GM19351 (cell line): ENCODE results near the gene CEP68.
"Not testable (repeated sequence)": the region's sequence is repeated elsewhere in the genome, so short reads cannot be mapped to it uniquely, and the experiment has no call there.

Source experiments
- ATAC-seq: cut with Tn5 transposase; IDR thresholded peaks from one replicate; pipeline ENCODE4 v1.9.1; 2021; ENCODE audit warnings: mild to moderate bottlenecking, moderate library complexity; ENCODE audit not compliant: unreplicated experiment

CEP68 gene

DNA sequence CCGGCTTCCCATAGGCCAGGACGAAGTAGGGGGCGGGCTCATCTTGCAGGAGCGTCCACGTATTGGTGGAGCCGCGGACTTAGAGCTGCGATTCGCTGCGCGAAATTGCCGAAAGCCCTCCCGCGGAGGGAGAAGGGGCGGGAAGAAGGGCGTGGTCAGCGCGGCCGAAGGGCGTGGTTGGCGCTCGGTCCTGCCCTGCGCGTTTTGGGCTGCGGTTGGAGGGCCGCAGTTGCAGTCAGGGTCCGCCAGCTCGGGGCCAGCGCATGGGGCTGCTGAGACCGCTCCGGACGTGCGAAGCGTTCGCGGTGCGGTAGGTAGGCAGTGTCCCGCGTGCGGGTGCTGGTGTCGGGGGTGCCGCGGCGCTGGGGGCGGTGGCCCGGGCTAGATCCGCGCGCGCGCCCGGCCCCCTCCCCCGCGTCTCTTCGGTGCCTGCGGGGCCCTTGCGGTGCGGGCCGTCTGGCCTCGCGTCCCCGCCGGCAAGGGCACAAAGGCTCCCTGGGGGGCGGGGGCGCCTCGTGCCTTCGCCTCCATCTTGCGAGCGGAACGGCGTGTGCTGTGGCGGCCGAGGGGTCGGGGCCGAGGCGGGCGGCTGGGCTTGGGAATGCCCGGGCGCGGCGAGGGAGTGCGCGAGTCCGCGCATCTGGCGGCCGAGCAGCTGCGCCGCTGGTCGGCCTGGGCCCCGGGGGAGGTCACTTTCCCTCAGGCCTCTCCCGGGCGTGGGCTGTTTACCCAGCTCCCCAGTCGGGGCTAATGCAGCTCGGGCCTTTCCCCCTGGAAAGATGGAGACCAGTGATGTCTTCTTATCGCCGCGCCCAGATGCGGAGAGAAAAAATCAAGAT is at the start of gene CEP68:
TSS of gene CEP68 (plus strand) at position 202 of the 839 bp plus-strand sequence. CDS start 13,029 bp downstream, outside the sequence.
- peak; percentile 82 for ATAC-seq

DNA sequence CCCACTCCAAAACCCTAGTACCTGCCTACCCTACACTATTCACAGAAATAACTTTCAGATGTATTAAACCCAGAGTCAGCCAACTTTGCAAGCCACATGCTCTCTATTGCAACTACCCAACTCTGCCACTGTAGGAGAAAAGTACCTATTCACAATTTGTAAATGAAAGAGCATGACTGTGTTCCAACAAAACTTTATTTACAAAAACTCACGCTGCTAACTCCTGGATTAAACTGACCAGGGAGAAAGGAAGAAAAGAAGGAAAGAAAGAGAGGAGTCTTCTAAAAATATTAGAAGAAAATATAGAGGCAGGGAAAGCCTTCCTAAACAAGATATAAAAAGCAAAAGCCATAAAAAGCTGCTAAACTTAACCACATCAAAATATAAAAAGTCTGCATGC is 42.4 kb upstream of the CEP68 start:
- ATAC-seq, result no peak

DNA sequence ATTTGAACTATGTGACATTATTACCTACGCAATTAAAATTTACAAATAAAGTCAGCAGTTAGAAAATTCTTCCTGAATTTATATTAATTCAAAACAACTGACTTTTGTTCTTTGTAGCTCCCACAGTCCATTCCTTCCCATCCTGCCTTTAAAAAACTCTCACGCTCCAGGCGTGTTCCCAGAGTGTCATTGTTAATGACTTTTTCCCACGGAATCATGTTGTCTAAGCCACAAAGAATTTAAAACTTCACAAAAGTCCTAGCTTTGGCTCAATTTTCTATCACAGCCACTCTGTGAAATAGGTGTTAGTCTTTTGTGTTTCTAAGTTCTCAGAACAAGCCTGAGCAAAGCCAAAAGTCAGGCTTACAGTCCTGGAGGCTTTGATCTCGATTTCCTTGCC is 40.5 kb upstream of the CEP68 start:
- no peak for ATAC-seq

- ATAC-seq, result peak; percentile 65
These were observed 39.4 kb upstream of the CEP68 start for GRCh38 chr2:65016789-65017188.

- ATAC-seq, result no peak
These were observed 38.9 kb upstream of the CEP68 start for GRCh38 chr2:65017335-65017734.

DNA sequence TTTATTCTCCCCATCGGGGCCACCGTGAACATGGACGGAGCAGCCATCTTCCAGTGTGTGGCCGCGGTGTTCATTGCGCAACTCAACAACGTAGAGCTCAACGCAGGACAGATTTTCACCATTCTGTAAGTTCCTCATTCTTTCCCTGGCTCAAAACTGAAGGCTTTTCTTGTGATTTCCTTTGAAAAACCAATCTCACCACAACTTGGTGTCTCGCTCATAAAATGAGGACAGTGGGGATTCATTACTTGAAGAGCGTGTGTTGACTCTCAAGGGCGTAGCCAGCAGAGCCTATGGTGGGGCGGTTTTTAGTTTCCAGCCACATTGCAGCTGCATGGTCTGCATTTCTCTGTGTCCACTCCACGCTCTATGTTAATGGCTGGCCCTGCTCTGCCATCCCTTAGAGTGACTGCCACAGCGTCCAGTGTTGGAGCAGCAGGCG is 38.1 kb upstream of the CEP68 start:
- no peak for ATAC-seq

DNA sequence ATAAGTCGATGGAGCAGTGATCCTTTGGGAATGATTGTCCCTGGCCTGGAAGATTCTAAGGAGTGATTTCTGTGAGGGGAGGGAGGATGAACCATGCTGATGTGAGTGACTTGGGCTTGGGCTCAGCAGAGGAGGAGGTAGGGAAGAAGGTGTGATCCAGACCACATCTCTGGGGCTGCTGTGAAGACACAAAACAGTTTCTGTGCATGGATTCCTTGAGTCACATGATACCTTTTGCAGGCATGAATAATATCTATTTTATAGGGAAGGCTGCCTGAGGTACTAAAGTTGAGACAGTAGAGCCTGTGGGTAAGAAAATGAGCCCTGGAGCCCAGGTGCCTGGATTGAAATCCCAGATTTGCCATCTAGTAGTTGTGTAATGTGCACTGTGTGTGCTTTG is 37.2 kb upstream of the CEP68 start:
- ATAC-seq, result no peak

GRCh38 chr2:65019675-65020195 is 36.5 kb upstream of the CEP68 start:
- ATAC-seq, result no peak

DNA sequence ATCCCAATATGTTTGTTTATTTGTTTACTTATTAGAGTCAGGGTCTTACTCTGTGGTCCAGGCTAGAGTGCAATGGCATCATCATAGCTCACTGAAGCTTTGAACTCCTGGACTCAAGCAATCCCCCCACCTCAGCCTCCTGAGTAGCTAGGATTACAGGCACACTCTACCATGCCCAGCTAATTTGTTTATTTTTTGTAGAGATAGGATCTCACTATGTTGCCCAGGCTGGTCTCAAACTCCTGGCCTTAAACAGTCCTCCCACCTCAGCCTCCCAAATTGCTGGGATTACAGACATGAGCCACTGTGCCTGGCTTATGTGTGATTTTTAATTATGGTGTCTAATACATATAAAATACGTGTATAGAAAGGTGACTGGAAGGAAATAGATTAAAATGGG is 36.0 kb upstream of the CEP68 start:
- not testable (repeated sequence) for ATAC-seq

- ATAC-seq, result no peak
These were observed 35.2 kb upstream of the CEP68 start for GRCh38 chr2:65020943-65021528.

DNA sequence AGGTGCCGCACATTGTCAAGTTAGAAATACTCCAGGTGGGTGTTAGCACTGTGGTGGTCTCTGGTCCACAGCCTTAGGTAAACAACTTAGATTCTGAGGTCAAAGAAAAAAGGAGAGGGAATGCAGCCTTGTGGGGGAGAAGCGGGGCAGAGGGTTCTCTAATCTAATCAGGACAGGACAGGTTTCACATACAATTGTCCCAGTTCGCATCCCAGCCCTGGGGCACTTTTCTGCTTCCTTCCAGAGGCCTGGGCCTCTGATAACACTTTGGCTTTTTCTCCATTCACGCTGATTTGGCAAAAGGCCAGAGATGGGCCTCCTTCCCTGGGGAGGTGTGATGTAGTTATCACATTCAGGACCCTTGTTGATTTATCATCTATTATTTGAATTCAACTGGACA is 34.5 kb upstream of the CEP68 start:
- ATAC-seq, result no peak

DNA sequence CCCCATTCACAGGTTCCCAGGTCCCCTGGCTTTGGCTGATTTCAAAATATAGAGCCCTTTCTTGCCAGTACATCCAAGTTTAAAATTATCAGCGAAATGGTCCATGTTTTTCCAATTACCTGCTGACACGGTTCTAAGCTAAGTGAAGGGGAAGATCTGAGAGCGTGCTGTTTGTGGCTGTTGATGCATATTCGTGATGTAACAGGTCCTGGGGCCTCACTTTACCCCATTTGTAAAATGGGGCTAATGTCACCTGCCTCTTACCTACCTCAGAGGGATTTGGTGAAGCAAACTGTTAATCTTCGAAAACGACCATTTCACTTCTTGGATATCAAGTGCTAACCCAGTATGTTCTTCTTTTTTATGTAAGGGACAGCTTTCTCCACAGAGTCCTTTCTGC is 34.0 kb upstream of the CEP68 start:
- no peak for ATAC-seq

DNA sequence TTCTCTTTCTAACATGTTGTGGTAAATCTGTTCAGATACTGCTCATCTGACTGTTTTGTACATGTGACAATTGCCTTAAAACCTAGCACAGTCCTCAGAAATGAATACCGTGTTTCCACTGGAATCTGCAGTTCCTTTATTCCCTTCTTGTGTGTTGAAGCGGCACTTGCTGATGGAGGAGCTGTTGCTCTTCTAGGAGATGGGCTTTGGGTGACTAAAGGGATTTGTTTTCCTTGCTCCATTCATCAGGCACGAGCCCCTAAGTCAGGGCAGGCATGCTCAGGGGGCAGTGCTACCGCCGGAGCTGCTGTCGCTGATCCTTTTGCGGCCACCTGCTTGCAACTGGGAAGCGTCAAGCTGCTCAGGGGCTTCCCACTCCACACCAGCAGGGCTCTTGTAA is 32.5 kb upstream of the CEP68 start:
- no peak for ATAC-seq

GRCh38 chr2:65024149-65024829 is 31.9 kb upstream of the CEP68 start:
- ATAC-seq, result no peak

- ATAC-seq, result no peak
These were observed 30.6 kb upstream of the CEP68 start for GRCh38 chr2:65025453-65026123.

DNA sequence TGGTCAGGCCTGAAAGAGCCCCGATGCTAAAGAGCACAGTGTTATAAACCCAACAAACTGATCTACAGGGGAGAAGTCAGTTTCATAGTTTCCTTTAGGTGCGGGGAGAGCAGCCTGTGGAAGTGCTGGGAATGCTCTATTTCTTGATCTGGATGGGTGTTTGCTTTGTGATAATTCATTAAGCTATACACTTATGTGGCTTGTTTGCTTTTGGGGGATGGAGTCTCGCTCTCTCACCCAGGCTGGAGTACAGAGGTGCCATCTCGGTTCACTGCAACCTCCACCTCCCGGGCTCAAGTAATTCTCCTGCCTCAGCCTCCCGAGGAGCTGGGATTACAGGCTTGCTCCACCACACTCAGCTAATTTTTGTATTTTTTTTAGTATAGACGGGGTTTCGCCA is 30.1 kb upstream of the CEP68 start:
- no peak for ATAC-seq

DNA sequence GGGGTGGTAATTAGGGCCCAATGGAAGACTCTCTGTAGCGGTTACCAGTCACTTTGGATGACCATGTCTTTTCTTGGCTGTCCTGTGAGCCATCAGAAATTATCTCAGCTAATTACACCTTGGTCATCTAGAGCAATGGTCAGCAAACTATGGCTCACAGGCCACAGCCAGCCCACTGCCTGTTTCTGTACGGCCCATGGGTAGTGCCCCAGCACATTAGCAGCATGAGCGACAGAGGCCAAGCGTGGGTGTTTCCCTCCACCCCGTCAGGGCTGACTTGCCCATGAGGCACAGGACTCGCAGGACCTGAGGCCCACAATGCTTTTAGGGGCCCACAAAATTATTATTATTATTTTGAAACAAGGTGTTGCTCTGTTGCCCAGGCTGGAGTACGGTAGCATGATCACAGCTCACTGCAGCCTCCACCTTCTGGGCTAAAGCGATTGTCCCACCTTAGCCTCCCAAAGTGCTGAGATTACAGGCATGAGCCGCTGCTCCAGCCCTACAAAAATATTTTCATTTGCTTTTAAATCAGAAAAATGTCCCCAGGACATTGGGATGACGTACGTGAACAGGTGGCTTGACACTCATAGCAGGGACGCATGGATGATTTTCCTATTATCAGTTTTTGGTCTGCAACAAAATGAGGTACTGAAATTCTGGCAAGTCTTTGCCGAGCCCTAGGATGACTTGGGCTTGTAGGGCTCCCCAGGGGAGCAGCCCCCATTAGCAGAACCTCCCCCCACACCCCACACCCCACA is 29.3 kb upstream of the CEP68 start:
- peak; percentile 43 for ATAC-seq

GRCh38 chr2:65027616-65028244 is 28.5 kb upstream of the CEP68 start:
- no peak for ATAC-seq

DNA sequence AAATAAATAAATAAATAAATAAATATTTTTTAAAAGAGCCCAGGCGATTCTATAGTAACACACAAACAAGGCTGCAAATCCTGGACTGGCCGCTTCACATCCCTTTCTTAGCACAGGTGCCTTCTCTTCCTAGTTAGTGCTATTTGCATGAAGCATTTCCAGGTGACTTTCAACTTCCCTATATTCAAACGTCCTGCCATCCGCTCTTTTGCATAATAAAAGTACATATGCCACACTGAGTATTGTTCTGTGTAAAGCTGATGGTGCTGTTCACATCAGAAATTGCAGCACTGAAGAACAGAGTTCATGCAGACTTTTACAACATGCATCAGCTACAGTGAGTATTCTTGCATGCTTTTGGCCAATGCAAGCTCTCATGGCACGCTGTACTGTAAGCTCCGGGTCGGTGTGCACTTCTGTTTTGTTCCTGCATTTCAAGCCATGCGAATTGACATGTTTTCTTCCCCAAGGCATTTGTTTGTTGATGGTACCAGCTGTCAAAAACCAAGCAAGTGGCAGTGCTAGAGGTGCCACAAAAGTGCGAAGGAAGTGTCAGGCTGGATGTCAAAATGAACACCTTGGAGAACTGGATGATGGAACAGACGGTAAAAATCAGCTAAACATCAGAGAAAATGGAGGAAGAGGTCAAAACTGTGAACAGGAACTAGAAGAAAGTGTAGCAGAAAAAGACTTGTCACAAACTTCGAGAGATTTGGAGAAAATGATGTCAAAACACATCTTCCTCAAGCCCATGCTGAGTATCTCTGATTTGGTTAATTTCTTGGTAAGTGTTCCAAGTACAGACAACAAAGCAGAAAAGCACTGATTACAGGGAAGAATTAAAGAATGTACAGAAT is 25.5 kb upstream of the CEP68 start:
- peak; percentile 26 for ATAC-seq
